ENCODE results near the gene C3orf38.

Gene C3orf38

GRCh38 chr3:88141458-88142083 is 8.2 kb upstream of the C3orf38 start:
- H3K9ac ChIP-seq (ENCODE audit: low read length) = no peak overlapping the region
- no peaks in the 10 kb centered on the region for H3K4me1 ChIP-seq (ENCODE audit: insufficient read depth, low read length, severe bottlenecking)
- no peaks in the 10 kb centered on the region for H3K9me2 ChIP-seq (ENCODE audit: low read depth, low read length)
- no peak overlapping the region for H2AFZ ChIP-seq (ENCODE audit: low read length)
- H3K9me3 ChIP-seq (ENCODE audit: low read length) = no peaks in the 10 kb centered on the region
- H3K4me3 ChIP-seq (ENCODE audit: low read depth, low read length, poor library complexity, severe bottlenecking) = no peak overlapping the region
- no peak overlapping the region for H3K27ac ChIP-seq (ENCODE audit: low read depth, low read length, poor library complexity, severe bottlenecking)
- no peak overlapping the region for H3K4me2 ChIP-seq (ENCODE audit: low read length)
- H3K27me3 ChIP-seq (ENCODE audit: insufficient read depth, low read length) = no peaks in the 10 kb centered on the region
- no peaks in the 10 kb centered on the region for H4K20me1 ChIP-seq (ENCODE audit: insufficient read depth, low read length)
- H3K36me3 ChIP-seq (ENCODE audit: insufficient read depth, low read length) = peaks cover 47% of the 10 kb centered on the region
- TF ChIP-seq, protein P1, sequence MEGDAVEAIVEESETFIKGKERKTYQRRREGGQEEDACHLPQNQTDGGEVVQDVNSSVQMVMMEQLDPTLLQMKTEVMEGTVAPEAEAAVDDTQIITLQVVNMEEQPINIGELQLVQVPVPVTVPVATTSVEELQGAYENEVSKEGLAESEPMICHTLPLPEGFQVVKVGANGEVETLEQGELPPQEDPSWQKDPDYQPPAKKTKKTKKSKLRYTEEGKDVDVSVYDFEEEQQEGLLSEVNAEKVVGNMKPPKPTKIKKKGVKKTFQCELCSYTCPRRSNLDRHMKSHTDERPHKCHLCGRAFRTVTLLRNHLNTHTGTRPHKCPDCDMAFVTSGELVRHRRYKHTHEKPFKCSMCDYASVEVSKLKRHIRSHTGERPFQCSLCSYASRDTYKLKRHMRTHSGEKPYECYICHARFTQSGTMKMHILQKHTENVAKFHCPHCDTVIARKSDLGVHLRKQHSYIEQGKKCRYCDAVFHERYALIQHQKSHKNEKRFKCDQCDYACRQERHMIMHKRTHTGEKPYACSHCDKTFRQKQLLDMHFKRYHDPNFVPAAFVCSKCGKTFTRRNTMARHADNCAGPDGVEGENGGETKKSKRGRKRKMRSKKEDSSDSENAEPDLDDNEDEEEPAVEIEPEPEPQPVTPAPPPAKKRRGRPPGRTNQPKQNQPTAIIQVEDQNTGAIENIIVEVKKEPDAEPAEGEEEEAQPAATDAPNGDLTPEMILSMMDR (IDR thresholded peaks at IDR 0.05; ENCODE audit: low read length) = no peak
- TF ChIP-seq EZH2 (IDR thresholded peaks at IDR 0.05; ENCODE audit: borderline replicate concordance, low read length) = no peak
- no peaks in the 10 kb centered on the region for H3F3A ChIP-seq (ENCODE audit: insufficient read depth, low read length)
- H3K79me2 ChIP-seq (ENCODE audit: insufficient read depth, low read length) = no peaks in the 10 kb centered on the region

DNA sequence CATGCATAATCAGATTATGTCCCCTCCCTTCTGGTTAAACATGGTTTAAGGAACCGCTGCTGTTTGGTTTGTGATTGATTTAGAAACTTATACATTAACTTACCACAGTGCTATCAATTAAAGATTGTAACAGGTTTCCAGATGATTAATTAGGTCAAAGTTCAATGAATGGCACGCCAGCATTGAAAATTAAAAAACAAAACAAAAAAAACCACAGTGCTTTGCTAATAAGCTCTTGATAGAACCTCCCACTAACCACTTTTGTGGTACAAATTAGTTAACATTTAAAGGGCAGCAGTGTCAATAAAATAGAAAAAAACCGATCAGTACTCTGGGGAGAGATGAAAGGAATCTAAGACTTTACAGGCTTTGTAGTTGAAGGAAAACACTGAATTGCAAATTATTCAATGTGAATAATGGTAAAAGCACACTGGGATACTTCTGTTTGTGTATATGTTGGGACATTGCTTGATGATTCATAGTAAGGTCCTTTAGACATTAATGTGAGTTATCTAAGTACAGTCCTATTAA is 7.6 kb upstream of the C3orf38 start:
- no peaks in the 10 kb centered on the region for H3K27me3 ChIP-seq (ENCODE audit: insufficient read depth, low read length)
- H3K4me2 ChIP-seq (ENCODE audit: low read length) = no peak overlapping the region
- H4K20me1 ChIP-seq (ENCODE audit: insufficient read depth, low read length) = no peaks in the 10 kb centered on the region
- H3K4me3 ChIP-seq (ENCODE audit: low read depth, low read length, poor library complexity, severe bottlenecking) = no peak overlapping the region
- H3K27ac ChIP-seq (ENCODE audit: low read depth, low read length, poor library complexity, severe bottlenecking) = no peak overlapping the region
- no peak overlapping the region for H2AFZ ChIP-seq (ENCODE audit: low read length)
- H3K9ac ChIP-seq (ENCODE audit: low read length) = no peak overlapping the region
- no peaks in the 10 kb centered on the region for H3K9me3 ChIP-seq (ENCODE audit: low read length)
- H3F3A ChIP-seq (ENCODE audit: insufficient read depth, low read length) = no peaks in the 10 kb centered on the region
- H3K79me2 ChIP-seq (ENCODE audit: insufficient read depth, low read length) = no peaks in the 10 kb centered on the region
- H3K4me1 ChIP-seq (ENCODE audit: insufficient read depth, low read length, severe bottlenecking) = peaks cover 1% of the 10 kb centered on the region
- TF ChIP-seq, protein P1 (IDR thresholded peaks at IDR 0.05; ENCODE audit: low read length) = no peak
- no peak for TF ChIP-seq EZH2 (IDR thresholded peaks at IDR 0.05; ENCODE audit: borderline replicate concordance, low read length)
- H3K9me2 ChIP-seq (ENCODE audit: low read depth, low read length) = no peaks in the 10 kb centered on the region
- H3K36me3 ChIP-seq (ENCODE audit: insufficient read depth, low read length) = peaks cover 43% of the 10 kb centered on the region

DNA sequence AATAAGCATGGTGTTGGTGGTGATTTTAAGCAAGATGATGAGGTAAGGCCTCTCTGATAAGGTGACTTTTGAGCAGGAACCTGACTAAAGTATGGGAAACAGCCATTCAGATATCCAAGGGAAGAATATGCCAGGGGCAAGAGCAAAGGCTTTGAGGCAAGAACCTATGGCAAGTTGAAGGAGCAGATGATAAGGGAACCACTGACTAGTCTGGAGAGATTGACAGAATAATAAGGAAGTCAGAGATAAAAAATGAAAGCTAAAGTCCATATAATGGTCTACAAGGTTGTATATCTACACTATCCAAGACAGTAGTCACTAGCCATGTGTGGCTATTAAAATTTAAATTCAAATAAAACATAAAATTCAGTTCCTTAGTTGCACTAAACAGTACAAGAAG is 2.5 kb upstream of the C3orf38 start:
- Histone ChIP-seq H3K9me3 (ENCODE audit: low read length) (no peaks in the 10 kb centered on the region), H3K9ac (ENCODE audit: low read length) (no peak overlapping the region), H4K20me1 (ENCODE audit: insufficient read depth, low read length) (no peaks in the 10 kb centered on the region), H3K4me3 (ENCODE audit: low read depth, low read length, poor library complexity, severe bottlenecking) (no peak overlapping the region), H3K27me3 (ENCODE audit: insufficient read depth, low read length) (no peaks in the 10 kb centered on the region), H3K4me2 (ENCODE audit: low read length) (peak overlapping the region; percentile 79; the same call in 1 of the 2 replicates), H3K9me2 (ENCODE audit: low read depth, low read length) (no peaks in the 10 kb centered on the region), H3K27ac (ENCODE audit: low read depth, low read length, poor library complexity, severe bottlenecking) (no peak overlapping the region), H2AFZ (ENCODE audit: low read length) (no peak overlapping the region), H3K36me3 (ENCODE audit: insufficient read depth, low read length) (peaks cover 3% of the 10 kb centered on the region; the same call in 1 of the 2 replicates), H3K4me1 (ENCODE audit: insufficient read depth, low read length, severe bottlenecking) (peaks cover 31% of the 10 kb centered on the region), H3F3A (ENCODE audit: insufficient read depth, low read length) (no peaks in the 10 kb centered on the region), H3K79me2 (ENCODE audit: insufficient read depth, low read length) (peaks cover 29% of the 10 kb centered on the region)
- no peak for TF ChIP-seq EZH2 (IDR thresholded peaks at IDR 0.05; ENCODE audit: borderline replicate concordance, low read length)
- TF ChIP-seq, protein P1 (IDR thresholded peaks at IDR 0.05; ENCODE audit: low read length) = no peak

All from OCI-LY1 (cell line).